Measurements from ENCODE around the gene C6orf136. TPM values are rescaled to one million over a fixed set of nuclear protein-coding genes. Genes with fewer than 3 reads are reported as not detected.

Gene C6orf136
- total and polyA plus RNA-seq, 9 of the 15 experiments (the other 6 are each of a cell fraction or from before 2014, with no cell fraction given) = 14.1 to 63.1 (median 18.4) TPM

- TF ChIP-seq, protein P1, sequence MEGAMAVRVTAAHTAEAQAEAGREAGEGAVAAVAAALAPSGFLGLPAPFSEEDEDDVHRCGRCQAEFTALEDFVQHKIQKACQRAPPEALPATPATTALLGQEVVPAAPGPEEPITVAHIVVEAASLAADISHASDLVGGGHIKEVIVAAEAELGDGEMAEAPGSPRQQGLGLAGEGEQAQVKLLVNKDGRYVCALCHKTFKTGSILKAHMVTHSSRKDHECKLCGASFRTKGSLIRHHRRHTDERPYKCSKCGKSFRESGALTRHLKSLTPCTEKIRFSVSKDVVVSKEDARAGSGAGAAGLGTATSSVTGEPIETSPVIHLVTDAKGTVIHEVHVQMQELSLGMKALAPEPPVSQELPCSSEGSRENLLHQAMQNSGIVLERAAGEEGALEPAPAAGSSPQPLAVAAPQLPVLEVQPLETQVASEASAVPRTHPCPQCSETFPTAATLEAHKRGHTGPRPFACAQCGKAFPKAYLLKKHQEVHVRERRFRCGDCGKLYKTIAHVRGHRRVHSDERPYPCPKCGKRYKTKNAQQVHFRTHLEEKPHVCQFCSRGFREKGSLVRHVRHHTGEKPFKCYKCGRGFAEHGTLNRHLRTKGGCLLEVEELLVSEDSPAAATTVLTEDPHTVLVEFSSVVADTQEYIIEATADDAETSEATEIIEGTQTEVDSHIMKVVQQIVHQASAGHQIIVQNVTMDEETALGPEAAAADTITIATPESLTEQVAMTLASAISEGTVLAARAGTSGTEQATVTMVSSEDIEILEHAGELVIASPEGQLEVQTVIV (CRISPR knock-in tag; IDR thresholded peaks at IDR 0.05; ENCODE audit: borderline replicate concordance) = no peak; the same call in 1 of the 2 replicates
- TF ChIP-seq POLR2B (IDR thresholded peaks at IDR 0.05; ENCODE audit: low read depth, partially characterized antibody) (peak; percentile 24), SNIP1 (IDR thresholded peaks at IDR 0.05; ENCODE audit: low read depth) (no peak), STAG1 (CRISPR knock-in tag; IDR thresholded peaks at IDR 0.05; ENCODE audit: borderline replicate concordance) (peak; percentile 53; the same call in 1 of the 2 replicates), CHD7 (IDR thresholded peaks at IDR 0.05; ENCODE audit: low read depth, low read length) (no peak), ARNT (IDR thresholded peaks at IDR 0.05) (no peak), GABPA (tag; conservative IDR thresholded peaks at IDR 0.05; ENCODE audit: low read depth) (no peak; the same call in 1 of the 2 replicates), ARID1B (IDR thresholded peaks at IDR 0.05) (no peak; the same call in 1 of the 2 replicates), ILK (tag; IDR thresholded peaks at IDR 0.05; ENCODE audit: borderline replicate concordance, low read depth) (no peak), HLTF (IDR thresholded peaks at IDR 0.05) (no peak), THRAP3 (IDR thresholded peaks at IDR 0.05; ENCODE audit: borderline replicate concordance) (no peak), ZFP30 (CRISPR knock-in tag; IDR thresholded peaks at IDR 0.05; ENCODE audit: borderline replicate concordance) (no peak), CHD2 (IDR thresholded peaks at IDR 0.05; ENCODE audit: low read depth, low read length) (no peak), NELFE (IDR thresholded peaks at IDR 0.05; ENCODE audit: insufficient read depth, insufficient read length) (no peak)
Observed at GRCh38 chr6:30647242-30648116, 546 bp downstream of the C6orf136 start (continued).

Measured in K562 (cell line).